Measurements from ENCODE around the gene CMTR2.
"Not testable (repeated sequence)": the region's sequence is repeated elsewhere in the genome, so short reads cannot be mapped to it uniquely, and the experiment has no call there.

Gene CMTR2

DNA sequence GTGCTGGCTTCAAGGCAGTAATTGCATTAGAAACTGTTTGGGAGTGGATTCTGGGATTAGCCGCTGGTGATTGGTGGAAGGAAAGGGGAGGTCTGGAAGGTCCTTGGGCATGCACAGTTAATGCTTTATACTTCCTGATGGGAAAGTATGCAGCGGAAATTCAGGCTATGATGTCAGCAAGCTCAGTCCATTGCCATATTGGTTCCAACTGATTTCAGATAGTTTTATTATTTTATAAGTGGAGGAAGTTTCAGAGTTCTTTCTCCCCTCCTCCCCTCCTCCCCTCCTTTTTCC, 8.1 kb upstream of the CMTR2 start:
- Mint-ChIP-seq H3K9me3 (peaks cover 7% of the 10 kb centered on the region), H3K4me3 (no peak overlapping the region), H3K27me3 (ENCODE audit: low read depth, poor library complexity) (peaks cover 36% of the 10 kb centered on the region), H3K36me3 (ENCODE audit: low read depth) (no peaks in the 10 kb centered on the region), H3K4me1 (no peaks in the 10 kb centered on the region), H3K27ac (no peak overlapping the region)
- TF ChIP-seq, protein P1, sequence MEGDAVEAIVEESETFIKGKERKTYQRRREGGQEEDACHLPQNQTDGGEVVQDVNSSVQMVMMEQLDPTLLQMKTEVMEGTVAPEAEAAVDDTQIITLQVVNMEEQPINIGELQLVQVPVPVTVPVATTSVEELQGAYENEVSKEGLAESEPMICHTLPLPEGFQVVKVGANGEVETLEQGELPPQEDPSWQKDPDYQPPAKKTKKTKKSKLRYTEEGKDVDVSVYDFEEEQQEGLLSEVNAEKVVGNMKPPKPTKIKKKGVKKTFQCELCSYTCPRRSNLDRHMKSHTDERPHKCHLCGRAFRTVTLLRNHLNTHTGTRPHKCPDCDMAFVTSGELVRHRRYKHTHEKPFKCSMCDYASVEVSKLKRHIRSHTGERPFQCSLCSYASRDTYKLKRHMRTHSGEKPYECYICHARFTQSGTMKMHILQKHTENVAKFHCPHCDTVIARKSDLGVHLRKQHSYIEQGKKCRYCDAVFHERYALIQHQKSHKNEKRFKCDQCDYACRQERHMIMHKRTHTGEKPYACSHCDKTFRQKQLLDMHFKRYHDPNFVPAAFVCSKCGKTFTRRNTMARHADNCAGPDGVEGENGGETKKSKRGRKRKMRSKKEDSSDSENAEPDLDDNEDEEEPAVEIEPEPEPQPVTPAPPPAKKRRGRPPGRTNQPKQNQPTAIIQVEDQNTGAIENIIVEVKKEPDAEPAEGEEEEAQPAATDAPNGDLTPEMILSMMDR (IDR thresholded peaks at IDR 0.05): no peak
- DNase-seq: no peak

DNA sequence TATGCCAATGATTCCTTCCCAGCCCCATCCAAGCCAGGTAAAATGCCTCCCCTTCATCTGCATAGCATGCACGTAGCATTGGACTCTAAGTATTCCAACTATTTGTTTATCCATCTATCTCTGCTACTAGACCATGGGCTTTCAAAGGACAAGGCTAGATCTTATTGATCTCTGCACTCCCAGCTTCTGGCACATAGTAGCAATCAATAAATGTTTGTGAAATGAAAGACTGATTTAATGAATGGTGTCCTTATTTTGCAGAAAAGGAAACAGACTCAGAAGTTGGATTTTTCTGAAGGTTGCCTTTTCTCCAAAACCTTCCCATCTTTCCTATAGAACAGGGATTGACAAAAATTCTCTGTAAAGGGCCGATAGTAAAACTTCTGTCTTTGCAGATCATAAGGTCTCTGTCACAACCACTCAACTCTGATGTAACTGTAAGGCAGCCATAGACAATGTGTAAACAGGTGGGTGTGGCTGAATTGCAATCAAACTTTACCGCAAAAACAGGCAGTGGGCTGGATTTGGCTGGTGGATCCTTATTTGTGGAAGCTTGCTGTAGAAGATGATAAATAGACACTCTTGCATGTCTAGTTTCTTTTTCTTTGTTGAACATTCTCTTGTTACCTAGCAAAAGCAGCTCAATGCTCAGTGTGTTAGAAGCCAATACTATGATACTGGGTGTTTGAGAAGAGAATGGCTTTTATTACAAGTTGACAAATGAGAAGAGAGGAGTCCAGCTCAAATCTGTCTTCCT, 7.6 kb upstream of the CMTR2 start:
- TF ChIP-seq, protein P1 (IDR thresholded peaks at IDR 0.05): no peak
- no peak for DNase-seq
- Mint-ChIP-seq H3K4me1 (no peaks in the 10 kb centered on the region), H3K27ac (no peak overlapping the region), H3K36me3 (ENCODE audit: low read depth) (no peaks in the 10 kb centered on the region), H3K27me3 (ENCODE audit: low read depth, poor library complexity) (peaks cover 31% of the 10 kb centered on the region), H3K9me3 (peaks cover 7% of the 10 kb centered on the region), H3K4me3 (no peak overlapping the region)

DNA sequence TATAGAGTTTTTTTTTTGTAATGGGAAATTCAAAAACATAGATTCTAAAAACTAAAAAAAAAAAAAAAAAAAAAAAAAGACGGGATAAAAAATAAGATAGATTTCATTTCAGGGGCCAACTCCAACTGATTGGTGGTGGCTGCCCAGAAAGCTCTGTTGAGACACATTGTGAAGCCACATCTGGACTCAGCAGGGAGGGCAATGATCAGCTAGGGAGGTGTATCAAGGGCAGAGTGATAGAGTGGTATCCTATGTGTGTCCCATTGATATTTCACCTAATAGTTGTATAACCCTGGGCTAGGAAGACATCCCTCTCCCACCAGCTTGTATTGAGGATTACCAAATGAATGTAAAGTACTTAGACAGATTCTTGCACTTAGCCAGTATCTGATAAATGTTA, 6.7 kb upstream of the CMTR2 start:
- Mint-ChIP-seq H3K27ac (no peak overlapping the region), H3K4me3 (no peak overlapping the region), H3K9me3 (peaks cover 7% of the 10 kb centered on the region), H3K4me1 (no peaks in the 10 kb centered on the region), H3K36me3 (ENCODE audit: low read depth) (no peaks in the 10 kb centered on the region), H3K27me3 (ENCODE audit: low read depth, poor library complexity) (peaks cover 31% of the 10 kb centered on the region)
- no peak for DNase-seq
- TF ChIP-seq, protein P1 (IDR thresholded peaks at IDR 0.05): no peak

DNA sequence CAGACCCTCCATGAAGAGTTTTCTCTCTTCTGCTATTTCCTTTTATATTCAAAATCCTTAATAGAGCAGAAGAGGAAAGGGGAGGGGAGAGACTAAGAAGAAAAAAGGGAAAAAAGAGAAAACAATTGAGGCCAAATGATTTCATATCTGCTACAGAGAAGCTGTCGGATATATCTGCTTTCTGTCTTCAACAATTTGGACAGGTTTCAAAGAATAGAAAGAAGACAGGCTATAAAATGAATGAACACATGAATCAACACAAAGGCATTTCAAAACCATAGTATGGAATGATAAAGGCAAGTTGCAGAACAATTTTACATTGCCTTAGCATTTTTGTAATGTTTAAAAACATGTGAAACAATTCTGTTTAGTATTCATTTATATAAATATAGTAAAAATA, 4.7 kb upstream of the CMTR2 start:
- H3K4me1 Mint-ChIP-seq: no peaks in the 10 kb centered on the region

DNA sequence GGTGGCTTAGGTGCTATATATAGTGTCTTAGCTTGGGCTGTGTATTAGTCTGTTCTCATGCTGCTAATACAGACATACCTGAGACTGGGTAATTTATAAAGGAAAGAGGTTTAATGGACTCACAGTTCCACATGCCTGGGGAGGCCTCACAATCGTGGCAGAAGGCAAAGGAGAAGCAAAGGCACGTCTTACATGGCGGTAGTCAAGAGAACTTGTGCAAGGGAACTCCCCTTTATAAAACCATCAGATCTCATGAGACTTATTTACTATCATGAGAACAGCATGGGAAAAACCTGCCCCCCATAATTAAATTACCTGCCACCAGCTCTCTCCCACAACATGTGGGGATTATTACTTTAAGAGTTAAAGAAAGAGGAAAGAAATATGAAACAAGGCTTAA, 2.9 kb upstream of the CMTR2 start:
- peaks cover 11% of the 10 kb centered on the region for H3K27me3 Mint-ChIP-seq (ENCODE audit: low read depth, poor library complexity)
- DNase-seq, H3K9me3 Mint-ChIP-seq, H3K27ac Mint-ChIP-seq, H3K4me3 Mint-ChIP-seq: not testable (repeated sequence)
- peaks cover 10% of the 10 kb centered on the region for H3K36me3 Mint-ChIP-seq (ENCODE audit: low read depth)
- peaks cover 16% of the 10 kb centered on the region for H3K4me1 Mint-ChIP-seq

More for the DNA sequence above, 4.7 kb upstream of the CMTR2 start:
- Mint-ChIP-seq H3K36me3 (ENCODE audit: low read depth) (no peaks in the 10 kb centered on the region), H3K4me3 (no peak overlapping the region), H3K27me3 (ENCODE audit: low read depth, poor library complexity) (peaks cover 22% of the 10 kb centered on the region), H3K27ac (no peak overlapping the region), H3K9me3 (peaks cover under 1% of the 10 kb centered on the region)
- DNase-seq: no peak
- TF ChIP-seq, protein P1 (IDR thresholded peaks at IDR 0.05): no peak

DNA sequence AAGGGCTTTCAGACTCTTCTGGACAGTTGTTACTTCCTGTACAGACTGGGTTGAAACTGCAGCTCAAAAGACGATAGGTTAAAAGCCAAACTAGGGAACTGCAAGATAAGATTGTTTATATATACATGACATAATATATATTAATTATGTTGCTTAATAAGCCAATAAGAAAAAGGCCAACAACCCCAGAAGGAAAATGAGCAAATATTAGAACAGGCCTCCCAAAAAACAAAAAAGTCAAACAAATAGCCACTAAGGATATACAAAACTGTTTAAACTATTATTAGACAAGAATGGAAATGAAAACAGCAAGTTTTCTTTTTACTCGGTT, 495 bp upstream of the CMTR2 start:
- TF ChIP-seq, protein P1 (IDR thresholded peaks at IDR 0.05): no peak
- no peak for DNase-seq
- Mint-ChIP-seq H3K27me3 (ENCODE audit: low read depth, poor library complexity) (peaks cover 11% of the 10 kb centered on the region), H3K4me3 (peak overlapping the region; percentile 89), H3K27ac (no peak overlapping the region), H3K4me1 (peaks cover 16% of the 10 kb centered on the region), H3K9me3 (no peaks in the 10 kb centered on the region), H3K36me3 (ENCODE audit: low read depth) (peaks cover 33% of the 10 kb centered on the region)
